Kasumi-1 (cell line): Measurements from ENCODE around the gene NR1I3.
"Not testable (repeated sequence)": the region's sequence is repeated elsewhere in the genome, so short reads cannot be mapped to it uniquely, and the experiment has no call there.

Experiments
- DNase-seq, 2 experiments: peaks; one replicate each; lab custom pipeline; 2025; lab: John Stamatoyannopoulos, UW

NR1I3 gene

DNA sequence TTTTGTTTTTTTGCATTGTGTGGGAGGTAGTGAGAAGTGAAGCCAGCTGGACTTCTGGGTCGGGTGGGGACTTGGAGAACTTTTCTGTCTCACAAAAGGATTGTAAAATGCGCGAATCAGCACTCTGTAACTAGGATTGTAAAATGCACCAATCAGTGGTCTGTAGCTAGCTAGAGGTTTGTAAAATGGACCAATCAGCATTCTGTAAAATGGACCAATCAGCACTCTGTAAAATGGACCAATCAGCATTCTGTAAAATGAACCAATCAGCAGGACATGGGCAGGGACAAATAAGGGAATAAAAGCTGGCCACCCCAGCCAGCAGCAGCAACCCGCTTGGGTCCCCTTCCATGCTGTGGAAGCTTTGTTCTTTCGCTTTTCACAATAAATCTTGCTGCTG is 12.1 kb upstream of the NR1I3 start:
- not testable (repeated sequence) for DNase-seq

DNA sequence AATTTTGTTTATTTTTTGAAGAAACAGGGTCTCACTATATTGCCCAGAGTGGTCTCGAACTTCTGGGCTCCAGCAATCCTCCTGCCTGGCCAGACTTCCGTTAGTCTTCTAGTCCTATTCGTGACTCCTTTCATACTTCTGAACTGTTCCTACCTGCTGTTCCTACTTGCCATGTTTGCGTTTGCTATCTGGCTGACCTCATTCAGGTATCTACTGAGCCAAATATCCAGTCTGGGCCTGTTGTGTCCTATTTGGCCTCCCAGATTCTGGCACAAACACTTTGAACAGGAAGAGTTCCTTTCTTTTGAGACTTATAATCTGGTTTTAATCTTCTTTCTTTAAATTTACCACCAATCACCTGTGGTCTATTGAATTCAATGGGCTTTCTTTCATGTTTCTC is 6.9 kb upstream of the NR1I3 start:
- DNase-seq = no peak

DNA sequence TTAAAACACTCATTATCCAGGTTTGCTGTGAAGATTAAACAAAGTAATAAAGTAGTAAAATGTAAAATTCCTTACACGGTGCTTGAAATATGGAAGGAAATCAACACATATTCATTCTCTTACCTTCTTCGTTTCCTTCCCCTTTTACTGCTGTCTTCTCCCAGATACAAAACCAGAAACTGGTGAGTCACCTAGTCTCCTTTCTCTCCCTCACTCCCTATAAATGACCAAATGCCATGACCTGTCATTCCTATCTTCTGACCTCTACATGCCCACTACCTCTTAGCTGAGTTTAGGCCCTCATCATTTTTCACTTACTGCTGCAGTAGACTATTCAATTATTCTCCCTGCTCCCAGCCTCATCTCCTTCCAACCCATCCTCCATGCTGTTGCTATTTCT is 4.3 kb upstream of the NR1I3 start:
- DNase-seq = peak; percentile 20 to 53

DNA sequence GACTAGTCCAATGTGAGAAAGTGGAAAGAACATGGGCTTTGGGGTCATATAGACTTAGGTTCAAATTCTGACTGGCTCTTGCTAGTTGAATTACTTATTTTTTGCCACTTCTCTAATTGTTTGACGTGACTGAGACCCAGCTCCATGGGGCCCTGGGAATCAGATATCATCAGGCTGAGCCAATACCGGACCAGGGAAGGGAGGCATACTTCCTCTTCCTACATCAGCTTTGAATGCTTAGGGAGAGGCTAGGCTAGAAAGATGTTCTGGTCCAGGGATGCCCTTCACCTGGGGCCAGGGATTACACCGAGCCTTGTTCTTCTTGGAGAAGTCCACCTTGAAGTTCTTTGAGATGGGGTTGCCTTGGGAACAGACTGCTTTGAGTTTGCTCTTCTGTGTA is 3.7 kb upstream of the NR1I3 start:
- peak; percentile 33 to 59 for DNase-seq

DNA sequence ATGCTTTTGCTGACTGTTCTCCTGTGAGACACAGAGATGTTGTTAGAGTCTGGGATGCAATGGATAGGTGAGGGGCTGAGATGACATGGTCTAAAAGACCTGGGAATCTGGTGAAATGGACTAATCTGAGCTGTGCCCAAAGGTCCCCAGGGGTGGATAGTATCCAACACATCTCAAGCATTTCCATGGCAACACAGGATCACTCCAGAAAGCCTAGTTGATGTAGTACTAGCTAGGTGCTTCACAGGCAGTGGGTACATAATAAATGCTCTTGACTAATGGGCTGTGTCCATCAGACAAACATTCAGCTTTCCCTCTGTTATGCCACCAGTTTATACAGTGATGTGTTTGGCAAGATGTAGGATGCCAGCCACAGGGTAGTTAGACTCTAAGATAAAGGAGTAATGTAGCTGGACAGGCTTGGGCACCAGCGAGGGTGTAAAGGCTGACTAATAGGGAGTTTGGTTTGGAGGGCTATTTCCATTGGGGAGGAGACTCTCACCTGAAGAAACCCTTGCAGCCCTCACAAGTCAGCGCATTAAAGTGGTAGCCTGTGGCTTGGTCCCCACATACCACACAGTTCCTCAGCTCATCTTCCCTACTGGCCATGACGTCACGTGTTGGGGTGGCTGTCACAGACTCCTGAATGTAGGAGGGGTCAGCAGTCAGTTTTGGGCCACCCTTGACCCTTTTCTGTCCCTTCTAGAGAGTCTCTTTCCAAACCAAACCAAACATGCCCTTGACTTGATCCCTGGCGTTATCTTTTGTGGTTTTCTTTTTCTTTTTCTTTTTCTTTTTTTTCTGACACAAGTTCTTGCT is 1.8 kb downstream of the NR1I3 start:
- DNase-seq = no peak

DNA sequence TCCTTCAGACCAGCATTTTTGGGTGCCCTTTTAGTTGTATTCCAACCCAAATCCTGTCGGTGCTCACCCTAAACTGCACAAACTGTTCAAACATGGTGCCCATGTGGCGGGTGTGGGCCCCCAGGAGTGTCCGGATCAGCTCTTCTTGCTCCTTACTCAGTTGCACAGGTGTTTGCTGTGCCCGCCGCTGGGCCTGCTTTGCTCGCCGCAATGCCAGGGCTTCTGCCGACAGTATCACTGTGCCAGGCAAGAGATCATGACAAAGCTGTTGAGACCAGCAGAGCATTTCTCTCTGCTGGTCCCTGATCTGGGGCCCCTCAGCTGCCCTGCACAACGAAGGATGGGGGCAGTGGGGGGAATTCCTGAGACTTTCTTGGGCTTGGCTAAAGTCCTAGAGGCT is 4.9 kb downstream of the NR1I3 start:
- no peak for DNase-seq

DNA sequence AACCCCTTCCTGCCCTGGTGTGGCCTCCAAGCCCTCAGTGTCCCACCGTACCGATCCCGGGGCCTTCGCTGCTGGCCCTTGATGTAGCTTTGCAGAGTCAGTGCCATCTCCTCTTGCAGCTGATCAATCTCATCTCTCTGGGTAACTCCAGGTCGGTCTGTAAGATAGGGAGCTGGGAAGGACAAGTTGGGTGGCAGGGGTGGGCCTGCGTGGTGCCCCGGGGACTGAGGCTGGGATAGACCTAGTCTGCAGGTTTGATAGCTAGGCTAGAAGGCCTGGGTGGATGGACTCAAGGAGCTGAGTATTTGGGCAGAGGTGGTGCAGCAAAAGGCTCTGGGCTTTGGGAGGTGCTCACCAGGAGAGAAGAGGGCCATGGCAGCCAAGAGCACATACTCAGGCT is 7.2 kb downstream of the NR1I3 start:
- no peak for DNase-seq

DNA sequence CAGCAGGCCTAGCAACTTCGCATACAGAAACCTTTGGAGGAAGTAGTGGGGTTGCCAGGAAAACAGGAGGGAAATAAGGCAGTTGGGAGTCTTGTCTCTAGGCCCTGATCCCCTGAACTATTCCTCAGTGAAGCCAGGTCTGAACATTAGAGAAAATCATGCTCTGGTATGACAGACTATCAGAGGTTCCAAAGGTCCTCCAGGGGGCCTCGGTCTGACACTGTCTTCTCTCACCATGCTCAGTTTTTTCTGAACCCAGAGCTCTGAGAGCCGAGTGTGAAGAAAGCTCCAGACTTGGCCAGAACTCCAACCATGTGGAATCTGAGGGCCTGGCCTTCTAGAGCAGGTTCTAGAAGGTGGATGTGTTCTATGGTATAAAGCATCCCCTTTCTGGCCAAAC is 8.1 kb downstream of the NR1I3 start:
- peak; percentile 35 to 67 for DNase-seq

DNA sequence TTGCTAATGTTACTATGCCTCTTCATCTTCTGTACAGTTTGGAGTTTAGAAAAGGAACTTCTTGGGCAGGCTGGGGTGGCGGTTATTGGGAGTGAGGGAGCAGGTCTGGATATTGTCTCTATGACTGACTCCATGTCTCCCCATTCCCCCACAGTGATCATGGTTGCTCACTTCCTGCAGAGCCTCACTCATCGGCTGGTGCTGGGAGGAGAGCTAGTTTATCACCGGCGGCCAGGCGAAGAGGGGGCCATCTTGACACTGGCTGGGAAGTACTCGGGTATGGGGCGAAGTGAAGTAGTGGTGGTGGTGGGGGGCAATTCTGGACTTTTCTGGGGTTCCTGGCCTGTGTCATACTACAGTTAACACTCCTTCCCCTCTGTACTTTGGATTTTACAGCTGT is 10.0 kb downstream of the NR1I3 start:
- DNase-seq = peak in 1 of 2 experiments; percentile 51

DNA sequence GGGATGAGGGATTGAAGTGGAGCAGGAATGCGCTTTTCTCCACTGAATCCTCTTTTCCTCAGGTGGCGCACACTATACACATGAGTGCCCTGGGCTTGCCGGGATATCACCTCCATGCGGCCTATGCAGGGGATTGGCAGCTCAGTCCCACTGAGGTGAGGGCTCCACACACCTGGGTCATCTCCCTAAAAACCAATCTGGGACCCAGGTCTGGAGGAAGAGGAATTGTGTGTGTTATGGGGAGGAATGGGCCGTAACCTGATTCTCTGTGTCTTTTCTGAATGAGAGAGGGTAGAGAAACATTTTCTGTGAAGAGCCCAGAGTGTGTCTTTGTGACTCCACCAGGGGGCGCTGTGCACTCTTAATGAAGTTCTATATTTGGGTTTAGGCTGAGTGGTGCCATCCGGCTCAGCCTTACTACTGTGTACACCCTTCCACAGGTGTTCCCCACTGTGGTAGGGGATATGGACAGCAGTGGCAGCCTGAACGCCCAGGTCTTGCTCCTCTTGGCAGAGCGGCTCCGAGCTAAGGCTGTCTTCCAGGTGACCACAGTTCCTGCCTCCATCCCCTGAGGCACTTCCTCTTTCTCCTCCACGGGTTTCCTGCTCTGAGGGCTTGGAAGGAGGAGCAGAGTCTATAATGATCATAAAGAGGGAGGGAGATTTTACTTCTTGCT is 10.7 kb downstream of the NR1I3 start:
- DNase-seq = peak; percentile 93 to 96

DNA sequence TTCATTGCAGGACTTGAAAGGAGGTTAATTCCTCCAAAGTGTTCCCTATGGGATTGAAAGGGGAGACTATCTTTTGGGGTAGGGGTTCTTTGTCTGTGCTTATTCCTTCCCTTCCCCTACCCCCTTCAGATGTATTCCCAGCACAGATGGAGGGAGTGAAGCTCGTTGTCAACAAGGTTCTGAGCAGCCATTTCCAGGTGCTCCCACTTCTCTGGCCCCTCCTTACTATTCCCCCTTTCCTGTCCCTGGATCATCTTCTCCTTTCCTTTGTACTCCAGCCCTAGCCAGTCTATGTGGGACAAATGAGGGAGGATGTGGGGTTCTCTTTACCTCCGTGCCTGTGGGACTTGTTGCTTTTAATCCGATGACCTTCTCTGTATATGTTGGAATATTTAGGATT is 11.2 kb downstream of the NR1I3 start:
- DNase-seq = no peak

DNA sequence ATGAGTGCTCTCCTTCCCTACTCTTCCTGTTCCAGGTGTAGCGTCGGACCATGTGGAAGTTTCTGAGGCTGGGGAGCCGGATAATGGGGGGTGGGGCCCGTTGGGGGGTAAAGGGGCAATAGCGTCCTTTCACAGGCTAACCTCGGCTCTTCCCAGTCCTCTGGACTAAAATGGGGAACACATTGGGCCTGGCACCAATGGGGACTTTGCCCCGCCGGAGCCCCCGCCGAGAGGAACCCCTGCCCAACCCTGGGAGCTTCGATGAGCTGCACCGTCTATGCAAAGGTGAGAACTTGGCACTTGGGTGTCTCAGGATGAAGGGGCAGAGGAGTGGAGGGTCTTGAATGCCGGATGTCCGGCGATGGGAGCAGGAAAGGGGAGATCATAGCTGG is 11.7 kb downstream of the NR1I3 start:
- DNase-seq = no peak

DNA sequence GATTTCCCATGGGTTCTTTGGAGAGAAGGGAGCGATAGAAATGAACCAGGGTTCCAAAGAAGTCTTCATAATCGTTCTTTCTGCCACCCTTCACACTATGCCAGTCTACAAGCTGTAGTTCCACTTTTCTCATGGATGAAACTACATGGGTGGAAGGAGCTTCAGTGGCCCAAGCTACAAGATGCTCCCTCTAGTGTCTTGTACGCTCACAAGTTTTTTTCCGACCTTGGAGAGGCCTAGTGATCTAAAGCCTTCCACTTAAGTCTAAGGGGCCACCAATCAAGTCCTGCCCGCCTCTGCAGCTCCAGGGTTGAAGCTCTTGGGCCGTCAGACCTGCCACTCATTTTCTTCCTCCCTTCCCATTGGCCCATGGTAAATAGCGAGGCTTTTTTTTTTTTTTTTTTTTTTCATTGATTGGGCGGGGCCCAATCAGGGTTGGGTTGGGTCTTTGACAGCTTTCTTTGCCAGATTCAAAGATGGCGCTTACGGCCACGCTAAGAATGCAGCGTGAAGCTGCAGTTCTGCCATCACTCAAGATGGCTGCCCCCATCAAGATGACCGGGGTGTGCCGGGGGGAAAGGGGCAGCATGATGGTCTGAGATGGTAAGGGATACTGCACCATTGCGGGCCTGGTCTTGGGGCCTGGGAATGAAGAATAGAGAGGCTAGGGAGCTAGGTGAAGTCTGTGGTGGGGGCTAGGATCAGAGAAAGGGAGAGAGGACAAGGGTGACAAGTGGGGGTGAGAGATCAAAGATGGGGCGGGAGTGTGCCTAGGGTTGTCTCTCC is 12.3 kb downstream of the NR1I3 start, which contains the start of gene TOMM40L:
Gene TOMM40L, plus strand, starts transcription at position 527 of the 786 bp plus-strand sequence. CDS start 430 bp downstream, outside the sequence.
- DNase-seq = peak; percentile 99 to 100

DNA sequence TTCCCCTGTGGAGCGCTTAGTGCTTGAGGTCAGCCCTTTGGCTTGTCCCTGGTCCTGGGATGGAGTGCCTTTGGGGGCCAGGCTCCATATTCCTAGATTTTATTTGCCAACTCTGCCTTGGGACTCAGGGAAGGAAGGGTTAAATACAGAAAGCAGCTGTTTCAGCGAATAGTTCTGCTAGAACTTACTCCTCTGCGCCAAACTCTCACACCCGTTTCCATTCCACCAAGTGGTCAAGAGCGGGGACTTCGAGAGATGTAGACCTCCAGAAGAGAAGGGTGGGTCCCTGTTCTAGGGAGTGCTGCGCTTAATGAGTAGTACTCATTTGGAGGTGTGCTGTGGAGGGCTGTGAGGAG is 12.8 kb downstream of the NR1I3 start:
- DNase-seq = no peak

DNA sequence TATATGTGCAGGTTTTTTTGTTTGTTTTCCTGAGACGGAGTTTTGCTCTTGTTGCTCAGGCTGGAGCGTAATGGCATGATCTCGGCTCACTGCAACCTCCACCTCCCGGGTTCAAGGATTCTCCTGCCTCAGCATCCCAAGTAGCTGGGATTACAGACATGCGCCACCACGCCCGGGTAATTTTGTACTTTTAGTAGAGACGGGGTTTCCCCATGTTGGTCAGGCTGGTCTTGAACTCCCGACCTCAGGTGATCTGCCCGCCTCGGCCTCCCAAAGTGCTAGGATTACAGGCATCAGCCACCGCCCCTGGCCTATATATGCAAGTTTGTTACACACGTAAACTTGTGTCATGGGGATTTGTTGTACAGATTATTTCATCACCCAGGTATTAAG is 13.3 kb downstream of the NR1I3 start:
- not testable (repeated sequence) for DNase-seq

DNA sequence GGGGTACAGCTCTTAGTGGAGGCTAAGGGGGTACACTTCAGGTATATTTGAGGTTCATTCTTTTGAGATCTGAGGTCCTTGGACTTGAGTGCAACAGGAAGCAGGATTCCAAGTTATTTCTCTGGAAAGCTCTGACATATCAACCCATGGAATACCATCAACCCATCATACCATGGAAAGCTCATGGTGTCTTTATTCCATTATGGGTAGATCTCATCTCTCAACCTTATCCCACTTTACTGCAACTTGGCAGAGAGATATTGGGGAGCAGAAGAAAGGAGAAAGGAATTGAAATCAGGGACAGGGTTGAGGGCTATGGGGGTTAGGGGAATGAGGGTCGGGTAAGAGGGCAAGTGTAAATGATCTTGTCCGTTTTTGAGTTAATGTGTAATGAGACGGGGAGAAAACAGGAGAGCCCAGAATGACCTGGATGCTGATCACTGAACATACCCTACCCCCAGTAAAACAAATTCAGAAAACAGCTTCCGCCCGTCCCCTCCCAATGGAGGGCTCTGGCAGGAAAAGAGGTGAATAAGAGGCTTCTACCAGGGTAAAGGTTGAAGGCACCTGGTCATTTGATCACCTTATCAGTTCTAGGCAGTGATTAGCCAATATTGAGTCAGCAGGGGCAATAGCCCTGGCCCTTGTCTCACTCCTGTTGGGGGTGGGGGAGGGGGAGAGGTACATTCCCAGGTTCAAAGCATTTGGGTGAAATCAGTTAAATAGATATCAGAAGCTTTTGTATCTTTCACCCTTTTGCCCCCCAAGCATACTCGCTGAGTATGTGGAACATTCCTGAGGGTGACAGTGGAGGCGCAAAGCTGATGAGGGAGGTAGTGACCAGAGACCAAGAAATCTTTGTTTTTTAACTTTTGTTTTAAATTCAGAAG is 14.0 kb downstream of the NR1I3 start:
- no peak for DNase-seq

DNA sequence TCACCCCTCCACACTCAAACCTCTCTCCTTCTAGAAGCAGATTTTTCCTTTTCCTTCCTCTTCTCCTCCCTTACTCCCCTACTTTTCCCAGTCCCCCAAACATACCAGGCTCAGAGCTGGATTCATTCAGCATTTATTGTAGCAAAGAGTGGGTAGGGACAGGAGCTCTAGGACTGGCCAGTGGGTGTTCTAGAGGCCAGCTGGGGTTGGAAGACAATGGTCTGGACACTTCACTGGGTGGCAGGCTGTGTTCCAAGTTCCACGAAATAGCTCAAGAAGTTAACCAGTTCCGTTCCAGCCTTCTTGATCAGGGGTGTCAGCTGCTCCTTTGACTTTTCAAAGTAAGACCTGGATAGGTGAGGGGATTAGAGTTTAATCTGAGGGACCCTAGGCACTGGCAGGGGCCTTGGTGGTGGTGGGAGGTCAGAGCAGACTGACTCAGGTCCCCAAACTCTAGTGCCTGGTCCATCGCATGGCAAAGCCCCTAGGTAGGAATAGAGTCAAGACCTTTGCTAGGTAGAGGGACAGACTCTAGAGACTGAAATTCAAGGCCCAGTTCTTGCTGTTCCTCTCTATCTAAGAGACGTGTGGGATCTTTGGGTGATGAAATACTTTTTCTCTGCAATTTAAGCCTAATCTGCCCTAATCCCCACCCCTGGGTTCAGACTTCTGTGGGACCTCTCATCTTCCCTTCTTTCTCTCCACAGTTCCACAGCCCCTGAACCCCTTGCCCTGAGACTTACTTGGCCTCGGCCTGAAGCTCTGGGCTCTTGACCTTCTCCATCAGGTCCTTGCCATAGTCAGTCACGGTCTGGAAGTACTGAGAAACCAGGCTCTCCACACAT is 15.6 kb downstream of the NR1I3 start:
- no peak for DNase-seq

DNA sequence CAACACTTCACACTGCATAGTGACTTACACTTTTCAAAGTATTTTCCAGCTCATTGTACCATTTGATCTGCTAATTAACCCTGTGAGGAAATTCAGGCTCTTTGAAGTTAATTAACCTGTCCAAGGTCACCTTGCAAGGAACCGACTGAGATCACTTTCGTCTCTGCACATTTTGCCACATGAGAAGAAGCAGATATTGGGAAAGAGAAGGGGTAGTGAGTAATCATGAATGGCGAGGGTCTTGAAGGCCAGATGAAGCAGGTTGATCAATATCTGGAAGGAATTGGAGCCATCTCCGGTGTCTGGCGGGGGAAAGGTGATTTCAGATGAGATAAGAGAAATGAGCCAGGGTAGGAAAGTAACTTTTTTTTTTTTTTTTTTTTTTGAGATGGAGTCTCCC is 18.0 kb downstream of the NR1I3 start:
- DNase-seq = no peak

DNA sequence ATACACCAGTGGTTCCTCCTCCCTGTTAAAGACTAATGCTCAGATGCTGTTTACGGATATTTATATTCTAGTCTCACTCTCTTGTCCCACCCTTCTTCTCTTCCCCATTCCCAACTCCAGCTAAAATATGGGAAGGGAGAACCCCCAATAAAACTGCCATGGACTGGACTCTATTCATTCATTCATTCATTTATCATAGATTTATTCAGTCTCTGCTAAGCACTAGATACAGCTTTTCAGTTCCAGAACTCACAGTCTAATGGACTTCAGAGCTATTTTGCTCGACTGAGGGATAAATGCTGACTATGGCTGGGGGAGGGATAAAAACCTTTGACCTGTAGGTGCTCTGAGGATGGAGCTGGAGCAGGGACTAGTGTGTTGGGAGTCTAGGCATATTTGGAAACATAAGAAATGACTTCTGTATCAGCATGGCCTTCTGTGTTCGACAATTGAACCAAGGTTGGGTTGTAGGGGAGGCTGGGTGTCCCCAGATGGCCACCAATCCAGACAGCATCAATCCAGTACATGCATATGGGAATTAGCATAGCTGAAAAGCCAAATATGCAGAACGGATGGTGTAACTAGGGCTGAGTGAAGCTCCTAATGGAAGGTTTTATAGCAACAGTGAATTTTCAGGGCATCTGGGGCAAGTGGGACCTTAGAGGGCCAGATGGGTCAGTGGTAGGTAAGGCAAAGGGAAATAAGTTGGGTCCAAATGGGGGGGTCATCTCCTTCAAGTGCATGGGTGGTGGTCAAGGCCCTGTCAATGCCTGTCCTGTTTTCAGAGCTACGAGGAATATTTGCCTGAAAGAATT is 18.7 kb downstream of the NR1I3 start:
- no peak for DNase-seq
